Stimulated activated CD4-positive, alpha-beta T cell treated with anti-CD3 and anti-CD28 coated beads, Interleukin-4, amount 100 ng/mL, for 4 hours (primary cell): Measurements from ENCODE around the gene COQ8A.
"Not testable (repeated sequence)": the region's sequence is repeated elsewhere in the genome, so short reads cannot be mapped to it uniquely, and the experiment has no call there.

Source experiments
- DNase-seq, 2 experiments: peaks; one replicate each; pipeline ENCODE4 v3.0.0-alpha.2; 2020

Gene COQ8A

DNA sequence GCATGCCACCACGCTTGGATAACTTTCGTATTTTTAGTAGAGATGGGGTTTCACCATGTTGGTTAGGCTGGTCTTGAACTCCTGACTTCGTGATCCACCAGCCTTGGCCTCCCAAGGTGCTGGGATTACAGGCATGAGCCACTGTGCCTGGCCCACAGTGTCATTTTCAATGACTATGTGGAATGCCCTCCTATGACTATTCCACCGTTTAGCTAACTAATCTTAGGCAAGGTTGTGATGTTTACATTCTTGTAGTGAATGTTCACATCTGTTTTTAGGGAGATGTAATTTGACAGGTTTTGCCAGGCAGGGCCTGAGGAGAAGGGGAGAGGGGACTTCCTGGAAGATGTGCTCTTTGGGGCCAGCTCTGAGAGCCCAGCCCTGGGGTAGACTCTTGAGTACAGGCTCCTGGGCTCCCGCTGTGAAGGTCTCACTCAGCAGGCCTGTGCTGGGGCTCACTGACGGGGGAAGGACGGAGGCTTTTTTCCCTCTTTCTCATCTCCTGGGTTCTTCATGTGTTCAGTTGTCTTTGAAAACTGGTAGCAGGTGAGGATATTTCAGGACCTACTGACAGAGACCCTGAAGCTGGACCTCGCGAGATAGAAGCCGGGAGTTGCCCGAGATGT is 13.2 kb downstream of the COQ8A start:
- DNase-seq = no peak

DNA sequence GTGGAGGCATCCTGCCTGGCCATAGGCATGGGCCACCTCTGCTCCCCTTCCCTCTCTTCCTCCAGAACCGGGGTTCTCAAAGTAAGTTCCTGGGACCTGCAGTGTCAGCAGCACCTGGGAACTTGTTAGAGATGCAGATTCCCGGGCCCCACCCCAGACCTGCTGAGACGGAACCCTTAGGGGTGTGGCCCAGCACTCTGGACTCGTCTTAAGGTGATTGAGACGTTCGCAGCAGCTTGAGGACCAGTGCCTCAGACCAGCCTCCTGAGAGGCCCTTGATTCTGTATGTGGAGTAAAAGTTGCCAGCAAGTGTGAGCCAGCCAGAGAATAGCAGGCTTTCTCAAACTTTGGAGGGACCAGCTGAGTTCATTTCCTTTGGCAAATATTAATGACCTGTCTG is 14.2 kb downstream of the COQ8A start:
- DNase-seq = no peak

- no peak for DNase-seq
Observed at GRCh38 chr1:226954777-226955176, 14.7 kb downstream of the COQ8A start.

GRCh38 chr1:226955857-226956256 is 15.8 kb downstream of the COQ8A start:
- not testable (repeated sequence) for DNase-seq

- DNase-seq = no peak
Observed at GRCh38 chr1:226956942-226957713, 17.0 kb downstream of the COQ8A start.

- DNase-seq = no peak
Observed at GRCh38 chr1:226957714-226958113, 17.6 kb downstream of the COQ8A start.

GRCh38 chr1:226958300-226958699 is 18.2 kb downstream of the COQ8A start:
- no peak for DNase-seq

- no peak for DNase-seq
Observed at GRCh38 chr1:226960256-226960655, 20.2 kb downstream of the COQ8A start.

DNA sequence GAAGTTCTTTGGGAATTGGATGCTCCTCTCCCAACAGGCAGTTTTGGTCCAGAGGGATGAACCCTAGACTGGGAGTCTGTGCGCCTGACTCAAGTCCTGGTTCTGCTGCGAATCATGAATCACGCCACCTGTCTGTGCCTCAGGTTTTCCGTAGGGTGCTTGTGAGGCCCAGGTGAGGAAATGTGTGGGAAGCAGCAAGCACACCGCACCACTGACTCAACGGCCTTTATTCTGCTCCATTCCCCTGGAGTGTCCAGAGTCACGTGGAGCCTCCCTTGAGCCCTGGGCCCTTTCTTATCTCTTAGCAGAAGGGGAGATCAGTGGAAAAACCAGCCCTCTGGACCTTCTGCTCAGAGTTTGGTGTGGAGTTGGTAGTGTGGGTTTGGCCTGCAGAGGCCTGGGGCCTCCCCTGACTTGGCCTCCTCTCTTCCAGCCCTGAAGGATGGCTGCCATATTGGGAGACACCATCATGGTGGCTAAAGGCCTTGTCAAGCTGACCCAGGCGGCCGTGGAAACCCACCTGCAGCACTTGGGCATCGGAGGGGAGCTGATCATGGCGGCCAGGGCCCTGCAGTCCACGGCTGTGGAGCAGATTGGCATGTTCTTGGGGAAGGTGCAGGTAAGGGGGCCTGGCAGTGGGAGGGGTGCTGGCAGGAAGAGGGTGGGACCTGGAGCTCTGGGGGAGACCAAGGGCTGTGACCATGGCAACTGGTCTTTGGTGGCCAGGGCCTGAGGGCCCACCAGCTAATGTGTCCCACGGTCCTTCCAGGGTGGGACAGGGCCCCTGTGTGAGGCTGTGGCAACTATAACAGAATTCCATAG is 21.1 kb downstream of the COQ8A start:
- peak; percentile 5 to 27 for DNase-seq

DNA sequence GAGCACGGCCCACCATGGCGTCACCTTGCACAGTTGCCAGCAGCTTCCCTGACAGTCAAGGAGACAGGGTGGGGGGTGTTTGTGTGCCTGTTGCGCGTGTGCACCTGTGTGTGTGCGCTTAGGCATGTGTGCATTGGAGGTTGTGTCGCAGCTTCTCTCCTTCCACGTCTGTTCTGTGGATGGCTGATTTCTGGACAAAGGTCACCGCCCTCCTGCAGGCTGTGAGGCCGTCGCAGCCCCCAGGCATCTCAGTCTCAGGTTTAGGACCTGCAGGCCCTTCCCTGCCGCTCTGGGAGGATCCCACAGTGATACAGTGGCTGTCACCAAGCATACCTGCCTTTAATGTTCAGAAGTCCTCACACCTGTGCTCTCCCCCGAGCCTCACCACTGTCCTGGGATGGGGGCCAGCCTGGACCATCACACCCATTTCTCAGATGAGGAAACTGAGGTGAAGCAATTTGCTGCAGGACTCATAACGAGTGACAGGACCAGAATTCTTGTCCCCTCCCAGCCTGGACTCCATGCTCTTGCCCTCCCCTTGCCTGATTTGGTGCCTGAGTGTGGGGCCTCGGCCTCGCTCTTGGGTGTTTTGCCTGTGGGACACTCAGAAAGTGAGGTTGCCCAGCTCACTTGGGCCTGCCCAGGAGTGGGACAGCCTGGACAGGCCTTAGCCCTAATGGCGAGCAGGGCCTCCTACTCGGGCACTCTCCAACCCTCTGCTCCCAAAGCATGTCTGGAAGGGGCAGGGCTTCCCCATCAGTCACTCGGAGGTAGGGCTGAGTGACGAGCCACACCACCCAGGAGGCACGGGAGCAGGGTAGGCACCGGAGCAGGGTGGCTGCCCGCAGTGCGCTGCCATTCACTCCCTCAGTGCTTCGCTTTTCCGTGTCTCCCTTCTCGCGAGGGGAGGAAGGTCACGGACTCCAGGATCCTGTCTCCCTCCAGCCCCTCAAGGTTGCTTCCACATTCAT is 22.6 kb downstream of the COQ8A start:
- no peak for DNase-seq

DNA sequence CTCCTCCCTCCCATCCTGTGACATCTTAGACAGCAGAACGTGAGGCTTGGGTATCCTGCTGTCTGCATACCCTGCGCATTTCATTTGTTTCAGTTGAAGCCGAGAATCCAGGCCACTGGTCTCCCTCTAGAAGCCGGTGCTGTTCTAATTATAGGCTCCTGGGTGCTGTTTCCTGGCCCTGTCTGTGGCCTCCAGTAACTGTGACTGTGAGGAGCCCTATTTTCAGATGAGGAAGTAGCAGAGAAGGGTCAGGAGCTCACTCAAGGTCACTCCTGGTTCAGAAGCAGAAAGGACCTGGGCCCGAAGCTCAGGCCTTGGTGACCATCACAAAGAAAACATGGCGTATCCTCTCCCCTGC is 24.0 kb downstream of the COQ8A start:
- DNase-seq = no peak

GRCh38 chr1:226964611-226965486 is 24.8 kb downstream of the COQ8A start:
- no peak for DNase-seq

DNA sequence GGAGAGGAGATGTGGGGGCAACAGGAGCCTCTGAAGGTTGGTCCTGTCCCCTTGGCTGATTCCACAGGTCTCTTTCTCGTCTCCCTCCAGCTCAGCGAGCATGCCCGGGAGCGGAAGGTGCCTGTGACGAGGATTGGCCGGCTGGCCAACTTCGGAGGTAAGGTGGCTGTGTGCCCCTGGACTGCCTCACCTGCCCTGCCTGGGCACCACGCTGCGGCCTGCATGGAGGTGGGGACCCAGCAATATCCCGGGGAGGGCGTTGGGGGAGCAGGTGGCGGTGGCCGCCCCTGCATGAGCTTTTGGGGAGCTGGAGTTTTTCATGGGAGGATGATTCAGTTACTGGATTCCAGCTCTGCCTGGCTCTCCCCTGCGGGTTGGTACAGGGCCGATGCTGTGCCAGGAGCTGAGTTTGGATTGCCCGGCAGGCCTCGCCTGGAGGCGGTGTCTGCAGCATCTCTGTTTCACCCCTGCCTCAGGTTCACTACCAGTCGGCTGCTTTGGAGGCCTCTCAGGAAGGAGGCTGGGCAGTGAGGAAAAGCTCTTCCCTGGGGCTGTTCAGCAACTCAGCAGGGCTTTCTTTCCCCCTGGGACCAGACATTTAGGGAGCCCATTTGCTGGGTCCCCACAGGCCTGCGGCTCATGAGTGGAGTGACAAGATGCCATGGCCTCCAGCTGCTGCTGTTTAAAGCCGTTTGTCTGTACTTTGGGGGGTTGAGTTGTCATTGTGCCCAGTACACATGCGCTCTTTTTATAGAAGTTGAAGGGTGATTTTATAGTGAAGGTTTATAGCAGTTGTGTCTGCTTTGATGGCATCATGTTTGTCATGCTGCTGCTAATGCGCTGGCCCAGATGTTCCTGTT is 25.7 kb downstream of the COQ8A start:
- no peak for DNase-seq

DNA sequence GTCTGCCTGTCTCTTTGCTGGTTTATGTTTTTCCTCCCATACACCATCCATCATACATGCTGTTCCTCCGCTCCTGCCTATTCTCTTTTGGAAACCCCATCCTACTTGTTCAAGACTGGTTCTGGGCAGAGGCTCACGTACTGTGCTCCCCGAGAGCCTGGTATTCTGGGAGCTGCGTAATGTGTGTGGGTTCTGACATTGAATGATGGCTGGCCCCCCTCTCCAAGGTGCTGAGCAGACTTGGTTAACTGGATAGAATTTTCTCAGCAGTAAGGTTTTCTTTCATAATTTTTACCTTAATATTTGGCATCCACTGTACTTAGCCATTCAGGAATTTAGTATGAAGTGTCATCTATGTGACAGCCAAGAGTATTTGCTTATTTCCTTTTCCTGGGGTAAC is 26.6 kb downstream of the COQ8A start:
- DNase-seq = no peak

DNA sequence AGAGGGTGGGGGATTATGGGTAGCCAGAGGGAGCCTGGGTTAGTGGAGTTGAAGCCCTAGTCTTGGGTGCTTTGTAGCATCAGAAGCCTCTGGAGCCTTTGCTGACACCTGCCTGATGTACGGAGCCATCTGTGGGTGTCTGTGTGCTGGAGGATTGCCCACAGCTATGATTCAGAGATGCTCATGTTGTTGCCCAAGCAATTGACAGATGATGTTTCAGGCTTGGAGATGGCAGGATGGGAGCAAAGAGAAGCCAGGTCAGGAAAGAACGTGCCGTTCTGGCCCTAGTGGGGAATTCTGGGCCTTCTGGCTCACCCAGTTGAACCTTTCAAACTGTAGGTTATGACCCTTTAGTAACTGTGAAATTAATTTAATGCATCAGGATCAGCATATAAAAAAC is 27.6 kb downstream of the COQ8A start:
- no peak for DNase-seq

DNA sequence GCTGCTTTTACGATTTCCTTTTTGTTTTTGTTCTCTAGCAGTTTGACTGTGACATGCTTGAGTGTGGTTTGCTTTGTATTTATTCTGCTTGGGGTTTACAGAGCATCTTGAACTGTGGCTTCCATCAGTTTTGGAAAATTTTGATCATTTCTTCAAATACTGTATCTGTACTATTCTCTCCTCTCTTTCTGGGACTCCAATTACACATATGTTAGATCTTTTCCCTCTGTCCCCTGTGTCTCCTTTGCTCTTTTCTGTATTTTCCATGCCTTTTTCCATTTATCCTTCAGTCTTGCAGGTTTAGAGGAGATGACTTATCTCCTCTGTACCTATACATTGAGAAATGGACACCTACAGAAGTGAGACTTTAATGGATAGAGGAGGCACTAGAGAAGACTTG is 31.7 kb downstream of the COQ8A start:
- DNase-seq = no peak

- no peak for DNase-seq
Observed at GRCh38 chr1:226972931-226973330, 32.8 kb downstream of the COQ8A start.

GRCh38 chr1:226973371-226973897 is 33.3 kb downstream of the COQ8A start:
- DNase-seq = no peak

DNA sequence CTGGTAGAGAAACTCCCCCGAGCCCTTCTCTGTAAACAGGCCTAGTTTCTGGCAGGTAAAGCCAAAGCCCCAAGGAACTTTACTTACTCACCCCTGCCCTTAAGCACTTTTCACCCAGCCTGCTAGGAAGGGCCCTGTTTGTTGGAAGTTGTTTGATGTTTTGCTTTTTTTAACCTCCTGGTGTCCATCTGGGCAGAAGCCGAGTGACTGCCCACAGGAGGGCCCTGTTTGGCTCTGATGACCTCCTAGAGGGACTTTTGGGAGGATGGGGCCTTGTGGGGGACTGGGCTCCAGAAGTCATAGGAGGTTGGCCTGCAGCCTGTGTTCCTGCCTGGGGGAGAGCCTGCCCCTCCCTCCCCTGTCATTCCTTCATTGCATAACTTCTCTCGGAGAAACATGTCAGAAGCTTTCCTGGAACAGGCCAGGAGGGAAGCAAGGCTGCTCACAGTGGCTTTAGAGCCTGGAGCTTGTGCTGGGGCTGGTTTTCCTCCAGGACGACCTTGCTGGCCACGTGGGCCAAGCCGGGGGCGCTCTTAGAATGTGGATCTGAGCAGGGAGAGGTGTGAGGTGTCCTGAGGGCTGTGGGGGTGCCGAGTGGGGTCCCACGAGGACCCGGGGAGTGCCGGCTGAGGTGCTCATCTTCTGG is 33.9 kb downstream of the COQ8A start:
- no peak for DNase-seq
